ENCODE results near the gene CCIN.

Gene CCIN

GRCh38 chr9:36163786-36164170 is 5.4 kb upstream of the CCIN start:
- H3K9ac ChIP-seq (ENCODE audit: low read depth, low read length) = no peak overlapping the region
- H3K36me3 ChIP-seq (ENCODE audit: insufficient read depth, low read length) = no peaks in the 10 kb centered on the region
- H3K4me2 ChIP-seq (ENCODE audit: insufficient read depth, low read length) = no peak overlapping the region
- DNase-seq = no peak
- no peaks in the 10 kb centered on the region for H3K27me3 ChIP-seq (ENCODE audit: insufficient read depth, low read length, poor library complexity)
- peaks cover 8% of the 10 kb centered on the region for H3K4me1 ChIP-seq (ENCODE audit: insufficient read depth, low read length)
- H3K9me3 ChIP-seq (ENCODE audit: insufficient read depth, low read length, severe bottlenecking) = no peaks in the 10 kb centered on the region
- TF ChIP-seq EZH2 (IDR thresholded peaks at IDR 0.05; ENCODE audit: borderline replicate concordance, low read depth, low read length, severe bottlenecking) (no peak), CTCF (IDR thresholded peaks at IDR 0.05; ENCODE audit: borderline replicate concordance, extremely low read depth, low read length, poor library complexity, severe bottlenecking) (no peak)
- H2AFZ ChIP-seq (ENCODE audit: low read depth, low read length) = no peak overlapping the region
- H3K79me2 ChIP-seq (ENCODE audit: insufficient read depth, low read length) = no peaks in the 10 kb centered on the region
- ATAC-seq (ENCODE audit: insufficient read depth, low read depth) = no peak
- no peaks in the 10 kb centered on the region for H4K20me1 ChIP-seq (ENCODE audit: insufficient read depth, low read length)
- no peak overlapping the region for H3K4me3 ChIP-seq (ENCODE audit: low read depth in 1 of 2, low read length in 2 of 2)
- no peak overlapping the region for H3K27ac ChIP-seq (ENCODE audit: low read length)

- H3K4me1 ChIP-seq (ENCODE audit: insufficient read depth, low read length) = peaks cover 8% of the 10 kb centered on the region
- no peak overlapping the region for H3K27ac ChIP-seq (ENCODE audit: low read length)
- DNase-seq (no peak), ATAC-seq (ENCODE audit: insufficient read depth, low read depth) (no peak)
- H3K4me3 ChIP-seq (ENCODE audit: low read depth in 1 of 2, low read length in 2 of 2) = no peak overlapping the region
- no peaks in the 10 kb centered on the region for H3K36me3 ChIP-seq (ENCODE audit: insufficient read depth, low read length)
- no peak overlapping the region for H2AFZ ChIP-seq (ENCODE audit: low read depth, low read length)
- H3K79me2 ChIP-seq (ENCODE audit: insufficient read depth, low read length) = no peaks in the 10 kb centered on the region
- no peaks in the 10 kb centered on the region for H3K9me3 ChIP-seq (ENCODE audit: insufficient read depth, low read length, severe bottlenecking)
- no peak overlapping the region for H3K9ac ChIP-seq (ENCODE audit: low read depth, low read length)
- no peak overlapping the region for H3K4me2 ChIP-seq (ENCODE audit: insufficient read depth, low read length)
- TF ChIP-seq EZH2 (IDR thresholded peaks at IDR 0.05; ENCODE audit: borderline replicate concordance, low read depth, low read length, severe bottlenecking) (no peak), CTCF (IDR thresholded peaks at IDR 0.05; ENCODE audit: borderline replicate concordance, extremely low read depth, low read length, poor library complexity, severe bottlenecking) (no peak)
- no peaks in the 10 kb centered on the region for H4K20me1 ChIP-seq (ENCODE audit: insufficient read depth, low read length)
- no peaks in the 10 kb centered on the region for H3K27me3 ChIP-seq (ENCODE audit: insufficient read depth, low read length, poor library complexity)
Observed at GRCh38 chr9:36164372-36164771, 4.8 kb upstream of the CCIN start.

GRCh38 chr9:36164989-36165388 is 4.2 kb upstream of the CCIN start:
- TF ChIP-seq CTCF (IDR thresholded peaks at IDR 0.05; ENCODE audit: borderline replicate concordance, extremely low read depth, low read length, poor library complexity, severe bottlenecking) (no peak), EZH2 (IDR thresholded peaks at IDR 0.05; ENCODE audit: borderline replicate concordance, low read depth, low read length, severe bottlenecking) (no peak)
- H3K79me2 ChIP-seq (ENCODE audit: insufficient read depth, low read length) = no peaks in the 10 kb centered on the region
- H3K4me1 ChIP-seq (ENCODE audit: insufficient read depth, low read length) = peaks cover 8% of the 10 kb centered on the region
- no peak overlapping the region for H3K9ac ChIP-seq (ENCODE audit: low read depth, low read length)
- no peaks in the 10 kb centered on the region for H3K27me3 ChIP-seq (ENCODE audit: insufficient read depth, low read length, poor library complexity)
- H3K27ac ChIP-seq (ENCODE audit: low read length) = no peak overlapping the region
- ATAC-seq (ENCODE audit: insufficient read depth, low read depth) = no peak
- H3K4me3 ChIP-seq (ENCODE audit: low read depth in 1 of 2, low read length in 2 of 2) = no peak overlapping the region
- H2AFZ ChIP-seq (ENCODE audit: low read depth, low read length) = no peak overlapping the region
- H3K4me2 ChIP-seq (ENCODE audit: insufficient read depth, low read length) = no peak overlapping the region
- H4K20me1 ChIP-seq (ENCODE audit: insufficient read depth, low read length) = no peaks in the 10 kb centered on the region
- no peak for DNase-seq
- H3K36me3 ChIP-seq (ENCODE audit: insufficient read depth, low read length) = no peaks in the 10 kb centered on the region
- no peaks in the 10 kb centered on the region for H3K9me3 ChIP-seq (ENCODE audit: insufficient read depth, low read length, severe bottlenecking)

- no peak overlapping the region for H3K9ac ChIP-seq (ENCODE audit: low read depth, low read length)
- no peaks in the 10 kb centered on the region for H3K27me3 ChIP-seq (ENCODE audit: insufficient read depth, low read length, poor library complexity)
- no peak for TF ChIP-seq EZH2 (IDR thresholded peaks at IDR 0.05; ENCODE audit: borderline replicate concordance, low read depth, low read length, severe bottlenecking)
- no peak for TF ChIP-seq CTCF (IDR thresholded peaks at IDR 0.05; ENCODE audit: borderline replicate concordance, extremely low read depth, low read length, poor library complexity, severe bottlenecking)
- H3K4me1 ChIP-seq (ENCODE audit: insufficient read depth, low read length) = peaks cover 8% of the 10 kb centered on the region
- H4K20me1 ChIP-seq (ENCODE audit: insufficient read depth, low read length) = no peaks in the 10 kb centered on the region
- H3K27ac ChIP-seq (ENCODE audit: low read length) = no peak overlapping the region
- no peaks in the 10 kb centered on the region for H3K79me2 ChIP-seq (ENCODE audit: insufficient read depth, low read length)
- H3K4me2 ChIP-seq (ENCODE audit: insufficient read depth, low read length) = no peak overlapping the region
- H3K9me3 ChIP-seq (ENCODE audit: insufficient read depth, low read length, severe bottlenecking) = no peaks in the 10 kb centered on the region
- ATAC-seq (ENCODE audit: insufficient read depth, low read depth) (no peak), DNase-seq (no peak)
- no peak overlapping the region for H3K4me3 ChIP-seq (ENCODE audit: low read depth in 1 of 2, low read length in 2 of 2)
- H3K36me3 ChIP-seq (ENCODE audit: insufficient read depth, low read length) = no peaks in the 10 kb centered on the region
- no peak overlapping the region; the same call in 1 of the 2 replicates for H2AFZ ChIP-seq (ENCODE audit: low read depth, low read length)
Observed at GRCh38 chr9:36165826-36166167, 3.4 kb upstream of the CCIN start.

Data from DND-41 (cell line).